HCT116 (cell line): ENCODE measurements around the gene SLC2A9.

Source experiments
- CEBPB ChIP-seq: IDR thresholded peaks from 2 replicates; pipeline ENCODE4 v1.6.1; 2012; ENCODE audit warnings: low read depth
- FOSL1 ChIP-seq: IDR thresholded peaks from 2 replicates; pipeline ENCODE4 v1.6.1; 2012; ENCODE audit warnings: low read depth
- POLR2A ChIP-seq: IDR thresholded peaks from 2 replicates; pipeline ENCODE4 v1.7.0; 2011; ENCODE audit warnings: borderline replicate concordance; ENCODE audit not compliant: insufficient read depth, insufficient read length; ENCODE audit errors: extremely low read depth
- POLR2AphosphoS5 ChIP-seq: IDR thresholded peaks from 2 replicates; pipeline ENCODE4 v1.6.1; 2011; ENCODE audit warnings: mild to moderate bottlenecking, low read depth, low read length, moderate library complexity
- SP1 ChIP-seq: IDR thresholded peaks from 2 replicates; pipeline ENCODE4 v1.6.1; 2012; ENCODE audit warnings: low read depth
- YY1 ChIP-seq: IDR thresholded peaks from 2 replicates; pipeline ENCODE4 v1.6.1; 2011; ENCODE audit warnings: low read length, low read depth, moderate library complexity, mild to moderate bottlenecking; ENCODE audit not compliant: insufficient replicate concordance; ENCODE audit errors: extremely low read depth
- TF ChIP-seq, protein P1 (sequence below), 3 experiments: fragments of 200-600 bp in 1 of 3; sonication (generic) in 1 of 3; IDR thresholded peaks in 2 of 3; conservative IDR thresholded peaks in 1 of 3; 2 replicates each; pipeline ENCODE4 v1.5.1; 2012 to 2017; ENCODE audit warnings: low read depth in 2 of 3, low read length in 2 of 3, antibody characterized with exemption in 1 of 3, borderline replicate concordance in 1 of 3, control low read depth in 1 of 3, mild to moderate bottlenecking in 1 of 3, mixed read lengths in 1 of 3, mixed run types in 1 of 3, moderate library complexity in 1 of 3; ENCODE audit not compliant: insufficient read depth in 1 of 3
- TF ChIP-seq, protein P2 (sequence below): IDR thresholded peaks from 2 replicates; pipeline ENCODE4 v1.6.1; 2011; ENCODE audit warnings: mild to moderate bottlenecking, low read length, moderate library complexity; ENCODE audit not compliant: insufficient replicate concordance; ENCODE audit errors: extremely low read depth

DNA sequence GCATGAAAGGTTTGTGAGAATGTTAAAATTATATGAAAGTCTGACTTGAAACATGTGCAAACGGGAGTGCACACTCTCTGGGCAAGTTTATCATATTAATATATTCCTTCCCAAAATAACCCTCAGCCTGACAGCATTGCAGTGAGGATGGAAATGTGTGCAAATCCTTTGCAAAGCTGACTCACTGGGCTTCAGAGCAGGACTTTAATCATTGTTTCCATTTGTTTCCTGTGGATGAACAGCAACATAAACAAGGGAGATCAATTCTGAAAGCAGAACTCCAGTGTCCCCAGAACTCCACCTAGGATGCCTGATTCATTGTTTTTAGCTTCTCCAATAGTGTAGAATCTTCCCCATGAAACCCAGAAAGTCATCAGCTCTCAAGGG lies 32.9 kb downstream of the SLC2A9 start:
- TF ChIP-seq, protein P1, sequence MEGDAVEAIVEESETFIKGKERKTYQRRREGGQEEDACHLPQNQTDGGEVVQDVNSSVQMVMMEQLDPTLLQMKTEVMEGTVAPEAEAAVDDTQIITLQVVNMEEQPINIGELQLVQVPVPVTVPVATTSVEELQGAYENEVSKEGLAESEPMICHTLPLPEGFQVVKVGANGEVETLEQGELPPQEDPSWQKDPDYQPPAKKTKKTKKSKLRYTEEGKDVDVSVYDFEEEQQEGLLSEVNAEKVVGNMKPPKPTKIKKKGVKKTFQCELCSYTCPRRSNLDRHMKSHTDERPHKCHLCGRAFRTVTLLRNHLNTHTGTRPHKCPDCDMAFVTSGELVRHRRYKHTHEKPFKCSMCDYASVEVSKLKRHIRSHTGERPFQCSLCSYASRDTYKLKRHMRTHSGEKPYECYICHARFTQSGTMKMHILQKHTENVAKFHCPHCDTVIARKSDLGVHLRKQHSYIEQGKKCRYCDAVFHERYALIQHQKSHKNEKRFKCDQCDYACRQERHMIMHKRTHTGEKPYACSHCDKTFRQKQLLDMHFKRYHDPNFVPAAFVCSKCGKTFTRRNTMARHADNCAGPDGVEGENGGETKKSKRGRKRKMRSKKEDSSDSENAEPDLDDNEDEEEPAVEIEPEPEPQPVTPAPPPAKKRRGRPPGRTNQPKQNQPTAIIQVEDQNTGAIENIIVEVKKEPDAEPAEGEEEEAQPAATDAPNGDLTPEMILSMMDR (IDR thresholded peaks at IDR 0.05 in 2 of 3, conservative IDR thresholded peaks at IDR 0.05 in 1 of 3; ENCODE audit: borderline replicate concordance in 1 of 3, insufficient read depth in 1 of 3, low read depth in 2 of 3, low read length in 2 of 3) = no peak
- TF ChIP-seq POLR2A (no peak), POLR2AphosphoS5 (no peak), YY1 (no peak), FOSL1 (no peak), CEBPB (no peak), SP1 (no peak)
- TF ChIP-seq, protein P2, sequence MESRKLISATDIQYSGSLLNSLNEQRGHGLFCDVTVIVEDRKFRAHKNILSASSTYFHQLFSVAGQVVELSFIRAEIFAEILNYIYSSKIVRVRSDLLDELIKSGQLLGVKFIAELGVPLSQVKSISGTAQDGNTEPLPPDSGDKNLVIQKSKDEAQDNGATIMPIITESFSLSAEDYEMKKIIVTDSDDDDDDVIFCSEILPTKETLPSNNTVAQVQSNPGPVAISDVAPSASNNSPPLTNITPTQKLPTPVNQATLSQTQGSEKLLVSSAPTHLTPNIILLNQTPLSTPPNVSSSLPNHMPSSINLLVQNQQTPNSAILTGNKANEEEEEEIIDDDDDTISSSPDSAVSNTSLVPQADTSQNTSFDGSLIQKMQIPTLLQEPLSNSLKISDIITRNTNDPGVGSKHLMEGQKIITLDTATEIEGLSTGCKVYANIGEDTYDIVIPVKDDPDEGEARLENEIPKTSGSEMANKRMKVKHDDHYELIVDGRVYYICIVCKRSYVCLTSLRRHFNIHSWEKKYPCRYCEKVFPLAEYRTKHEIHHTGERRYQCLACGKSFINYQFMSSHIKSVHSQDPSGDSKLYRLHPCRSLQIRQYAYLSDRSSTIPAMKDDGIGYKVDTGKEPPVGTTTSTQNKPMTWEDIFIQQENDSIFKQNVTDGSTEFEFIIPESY = no peak
